Stimulated activated CD4-positive, alpha-beta T cell treated with anti-CD3 and anti-CD28 coated beads, Interleukin-4, amount 100 ng/mL, for 48 hours (primary cell): ENCODE measurements around the gene KIF1C.
"Not testable (repeated sequence)": the region's sequence is repeated elsewhere in the genome, so short reads cannot be mapped to it uniquely, and the experiment has no call there.

Source experiments
- DNase-seq, 2 donors: peaks; one replicate each; pipeline ENCODE4 v3.0.0-alpha.2; 2020; ENCODE audit warnings: low read depth in 2 of 2

KIF1C gene

DNA sequence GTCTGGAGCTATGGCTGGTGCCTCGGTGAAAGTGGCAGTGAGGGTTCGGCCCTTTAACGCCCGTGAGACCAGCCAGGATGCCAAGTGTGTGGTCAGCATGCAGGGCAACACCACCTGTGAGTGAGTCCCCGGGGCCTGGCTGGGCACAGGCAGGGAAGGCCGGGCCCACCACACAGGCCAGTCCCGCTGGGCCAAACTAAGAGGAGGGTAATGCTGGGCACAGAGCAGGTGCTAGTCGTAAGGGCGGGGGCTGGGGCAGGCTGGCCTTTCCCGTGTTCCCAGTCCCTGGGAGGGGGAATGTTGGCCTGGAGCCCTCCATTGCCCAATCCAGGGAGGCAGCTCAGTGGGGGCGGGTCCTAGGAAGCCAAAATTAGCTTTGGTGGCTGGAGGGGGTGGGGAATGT lies 2.5 kb downstream of the KIF1C start:
- no peak for DNase-seq

DNA sequence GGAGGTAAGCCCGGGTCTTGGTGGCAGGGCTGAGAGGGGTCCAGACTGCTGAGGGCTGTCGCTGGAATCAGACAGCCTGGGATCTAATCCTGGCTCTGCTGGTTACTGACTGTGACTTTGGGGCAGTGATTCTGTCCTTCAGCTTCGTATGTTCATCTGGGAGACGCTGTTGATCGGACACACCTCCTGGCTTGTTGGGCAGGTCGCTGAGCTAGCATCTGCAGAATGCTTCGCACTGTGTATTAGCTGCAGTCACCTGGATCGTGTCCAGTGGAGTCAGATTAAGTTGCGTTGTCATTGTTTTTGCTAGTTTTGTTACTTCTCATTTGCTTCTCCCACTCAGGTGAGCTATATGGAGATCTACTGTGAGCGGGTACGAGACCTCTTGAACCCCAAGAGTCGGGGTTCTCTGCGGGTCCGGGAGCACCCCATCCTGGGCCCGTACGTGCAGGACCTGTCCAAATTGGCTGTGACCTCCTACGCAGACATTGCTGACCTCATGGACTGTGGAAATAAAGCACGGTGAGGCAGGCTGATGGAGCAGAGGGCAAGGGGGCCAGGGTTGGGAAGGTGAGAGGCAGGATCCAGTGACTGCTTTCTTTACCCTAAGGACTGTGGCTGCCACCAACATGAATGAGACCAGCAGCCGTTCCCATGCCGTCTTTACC lies 4.5 kb downstream of the KIF1C start:
- DNase-seq, result no peak

DNA sequence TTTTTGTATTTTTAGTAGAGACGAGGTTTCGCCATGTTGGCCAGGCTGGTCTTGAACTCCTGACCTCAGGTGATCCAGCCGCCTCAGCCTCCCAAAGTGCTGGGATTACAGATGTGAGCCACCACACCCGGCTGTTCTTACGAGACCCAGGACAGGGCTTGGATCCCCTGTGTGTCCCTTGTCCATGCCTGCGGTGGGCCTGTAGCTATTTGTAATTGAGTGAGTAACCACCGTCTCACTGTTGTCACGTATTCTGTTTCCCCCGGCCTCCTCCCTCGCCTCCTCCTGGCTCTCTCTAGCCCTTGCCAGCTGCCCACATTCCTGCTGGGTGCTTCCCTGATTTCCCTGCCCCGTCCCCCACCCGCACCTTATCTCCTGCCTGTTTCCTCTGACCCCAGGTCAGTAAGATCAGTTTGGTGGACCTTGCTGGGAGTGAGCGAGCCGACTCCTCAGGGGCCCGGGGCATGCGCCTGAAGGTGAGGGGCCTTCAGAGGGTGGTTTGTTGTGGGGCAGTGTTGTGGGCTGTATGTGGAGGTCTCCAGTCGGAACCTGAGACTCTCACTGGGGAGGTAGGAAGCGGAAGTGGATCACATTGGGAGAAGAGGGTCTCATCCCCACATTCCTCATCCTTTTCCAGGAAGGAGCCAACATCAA lies 5.6 kb downstream of the KIF1C start:
- no peak for DNase-seq

DNA sequence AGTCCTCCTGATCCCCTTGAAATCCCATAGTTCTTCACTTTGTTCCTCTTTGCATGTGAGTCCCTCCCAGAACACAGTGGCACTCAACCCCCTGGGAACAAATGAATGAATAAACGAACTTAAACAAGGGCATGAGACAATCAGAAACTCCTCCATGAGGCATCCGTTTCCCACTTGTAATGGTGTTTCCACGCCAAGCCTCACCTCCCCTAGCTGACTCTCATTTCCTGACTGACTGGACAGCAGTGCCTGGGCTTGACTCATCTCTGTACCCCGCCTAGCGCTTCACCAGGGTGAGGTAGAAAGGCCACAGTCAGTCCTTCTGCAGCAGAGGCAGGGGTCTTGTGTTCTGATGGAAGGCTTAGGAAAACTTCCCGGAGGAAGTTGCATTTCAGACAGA lies 14.2 kb downstream of the KIF1C start:
- peak in 1 of 2 donors; percentile 21 for DNase-seq

DNA sequence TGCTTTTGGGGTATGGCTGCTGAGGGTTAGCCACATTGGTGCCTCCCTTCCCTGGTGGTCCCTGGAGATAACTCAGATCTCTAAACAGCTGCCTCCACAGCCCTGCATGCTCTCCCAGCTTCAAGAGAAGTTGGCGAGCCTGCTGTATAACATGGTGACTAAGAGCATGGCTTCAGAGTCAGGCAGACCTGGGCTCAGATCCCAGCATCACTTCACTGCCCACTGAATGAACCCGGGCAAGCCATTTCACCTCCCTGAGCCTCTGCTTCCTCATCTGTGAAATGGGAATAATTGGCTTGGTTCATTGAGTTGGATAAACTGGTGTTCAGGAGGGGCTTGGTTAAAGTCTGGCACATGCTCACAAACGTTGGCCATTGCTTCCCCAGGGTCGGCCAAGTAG lies 16.6 kb downstream of the KIF1C start:
- no peak for DNase-seq

DNA sequence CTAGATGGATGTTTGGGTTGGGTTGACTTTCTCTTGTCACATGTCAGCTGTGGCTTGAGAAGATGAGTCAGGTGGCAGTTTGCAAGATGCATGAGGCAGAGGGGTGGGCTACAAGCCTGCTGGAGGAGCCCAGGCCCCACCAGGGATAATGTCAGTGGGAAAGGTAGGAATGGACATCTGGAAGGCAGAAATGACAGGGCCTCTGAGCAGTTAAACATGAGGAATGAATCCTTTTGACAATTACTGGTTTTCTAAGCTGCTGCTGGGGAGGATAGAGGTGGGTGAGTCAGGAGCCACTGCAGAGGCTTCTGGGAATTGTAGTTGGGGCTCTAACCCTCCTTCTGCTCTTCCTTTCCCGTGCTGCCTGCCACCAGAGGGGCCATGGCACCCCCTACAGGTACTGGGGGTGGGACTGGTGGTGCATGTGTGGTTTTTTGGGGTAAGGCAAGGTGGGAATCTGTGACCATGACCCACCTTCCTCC lies 21.8 kb downstream of the KIF1C start:
- DNase-seq, result no peak

DNA sequence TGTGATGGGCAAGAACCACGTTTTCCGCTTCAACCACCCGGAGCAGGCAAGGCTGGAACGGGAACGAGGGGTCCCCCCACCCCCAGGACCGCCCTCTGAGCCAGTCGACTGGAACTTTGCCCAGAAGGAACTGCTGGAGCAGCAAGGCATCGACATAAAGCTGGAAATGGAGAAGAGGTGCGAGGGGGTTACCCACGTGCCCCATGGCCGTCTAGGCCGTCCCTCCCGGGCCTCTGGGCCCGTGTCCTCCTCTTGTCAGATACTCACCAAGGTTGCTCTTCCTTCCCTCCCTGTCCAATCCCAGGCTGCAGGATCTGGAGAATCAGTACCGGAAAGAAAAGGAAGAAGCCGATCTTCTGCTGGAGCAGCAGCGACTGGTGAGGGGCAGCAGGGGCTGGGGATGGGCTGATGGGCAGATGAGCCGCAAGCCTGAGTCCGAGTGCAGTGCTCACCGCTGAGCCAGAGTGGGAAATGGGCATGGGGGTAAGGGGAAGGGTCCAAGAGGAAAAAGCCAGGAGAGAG lies 22.8 kb downstream of the KIF1C start:
- DNase-seq, result no peak

DNA sequence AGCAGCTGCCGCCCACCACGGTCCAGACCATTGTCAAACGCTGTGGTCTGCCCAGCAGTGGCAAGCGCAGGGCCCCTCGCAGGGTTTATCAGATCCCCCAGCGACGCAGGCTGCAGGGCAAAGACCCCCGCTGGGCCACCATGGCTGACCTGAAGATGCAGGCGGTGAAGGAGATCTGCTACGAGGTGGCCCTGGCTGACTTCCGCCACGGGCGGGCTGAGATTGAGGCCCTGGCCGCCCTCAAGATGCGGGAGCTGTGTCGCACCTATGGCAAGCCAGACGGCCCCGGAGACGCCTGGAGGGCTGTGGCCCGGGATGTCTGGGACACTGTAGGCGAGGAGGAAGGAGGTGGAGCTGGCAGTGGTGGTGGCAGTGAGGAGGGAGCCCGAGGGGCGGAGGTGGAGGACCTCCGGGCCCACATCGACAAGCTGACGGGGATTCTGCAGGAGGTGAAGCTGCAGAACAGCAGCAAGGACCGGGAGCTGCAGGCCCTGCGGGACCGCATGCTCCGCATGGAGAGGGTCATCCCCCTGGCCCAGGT lies 24.5 kb downstream of the KIF1C start:
- no peak for DNase-seq

DNA sequence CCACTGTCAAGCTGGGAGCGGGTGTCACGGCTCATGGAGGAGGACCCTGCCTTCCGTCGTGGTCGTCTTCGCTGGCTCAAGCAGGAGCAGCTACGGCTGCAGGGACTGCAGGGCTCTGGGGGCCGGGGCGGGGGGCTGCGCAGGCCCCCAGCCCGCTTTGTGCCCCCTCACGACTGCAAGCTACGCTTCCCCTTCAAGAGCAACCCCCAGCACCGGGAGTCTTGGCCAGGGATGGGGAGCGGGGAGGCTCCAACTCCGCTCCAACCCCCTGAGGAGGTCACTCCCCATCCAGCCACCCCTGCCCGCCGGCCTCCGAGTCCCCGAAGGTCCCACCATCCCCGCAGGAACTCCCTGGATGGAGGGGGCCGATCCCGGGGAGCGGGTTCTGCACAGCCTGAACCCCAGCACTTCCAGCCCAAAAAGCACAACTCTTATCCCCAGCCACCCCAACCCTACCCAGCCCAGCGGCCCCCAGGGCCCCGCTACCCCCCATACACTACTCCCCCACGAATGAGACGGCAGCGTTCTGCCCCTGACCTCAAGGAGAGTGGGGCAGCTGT lies 25.9 kb downstream of the KIF1C start:
- DNase-seq, result no peak

DNA sequence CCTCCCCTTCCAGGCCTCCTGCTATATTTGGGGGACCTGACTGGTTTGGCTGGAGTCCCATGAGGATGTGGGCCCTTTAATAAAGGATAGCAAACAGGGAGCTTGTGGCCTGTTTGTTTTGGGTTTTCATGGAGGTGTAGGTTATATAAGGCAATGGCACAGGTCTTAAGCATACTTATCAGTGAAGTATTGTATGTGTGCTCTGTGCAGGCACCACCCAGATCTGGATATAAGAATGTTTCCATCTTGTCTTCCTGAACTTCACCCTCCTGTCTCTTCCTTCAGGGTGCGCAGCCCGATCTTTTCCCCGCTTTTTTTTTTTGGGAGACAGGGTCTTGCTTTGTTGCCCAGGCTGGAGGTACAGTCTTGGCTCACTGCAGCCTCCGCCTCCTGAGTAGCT lies 26.9 kb downstream of the KIF1C start:
- no peak for DNase-seq

DNA sequence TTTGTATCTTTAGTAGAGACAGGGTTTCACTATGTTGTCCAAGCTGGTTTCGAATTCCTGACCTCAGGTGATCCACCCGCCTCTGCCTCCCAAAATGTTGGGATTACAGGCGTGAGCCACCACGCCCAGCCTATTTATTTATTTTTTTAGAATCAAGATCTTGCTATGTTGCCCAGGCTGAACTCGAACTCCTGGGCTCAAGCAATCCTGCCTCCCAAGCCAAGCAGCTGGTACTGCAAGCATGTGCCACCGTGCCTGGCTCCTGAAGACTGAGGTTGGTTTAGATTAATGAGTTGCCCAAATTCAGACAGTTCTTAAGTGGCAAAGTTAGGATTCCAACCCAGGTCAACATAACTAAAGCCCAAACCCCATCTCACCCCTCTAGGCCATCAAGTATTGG lies 29.5 kb downstream of the KIF1C start:
- DNase-seq, result no peak

DNA sequence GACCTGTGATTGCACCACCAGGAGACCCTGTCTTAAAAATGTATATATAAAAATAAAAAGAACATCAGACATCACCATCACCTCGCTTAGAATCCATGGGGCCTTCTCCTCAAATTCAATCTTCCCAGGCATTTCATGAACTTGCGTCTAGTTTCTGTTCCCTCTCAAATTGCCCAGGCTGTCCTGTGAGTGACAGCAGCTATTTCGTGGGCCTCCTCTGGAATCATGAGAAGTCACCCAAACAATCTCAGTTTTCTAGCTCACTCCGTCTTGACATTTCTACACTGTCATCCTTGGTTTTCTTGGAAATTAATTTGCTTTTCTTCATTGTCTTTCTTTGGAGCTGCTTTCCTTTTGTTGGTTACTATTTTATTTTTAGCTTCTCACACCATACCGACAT lies 30.2 kb downstream of the KIF1C start:
- no peak for DNase-seq

DNA sequence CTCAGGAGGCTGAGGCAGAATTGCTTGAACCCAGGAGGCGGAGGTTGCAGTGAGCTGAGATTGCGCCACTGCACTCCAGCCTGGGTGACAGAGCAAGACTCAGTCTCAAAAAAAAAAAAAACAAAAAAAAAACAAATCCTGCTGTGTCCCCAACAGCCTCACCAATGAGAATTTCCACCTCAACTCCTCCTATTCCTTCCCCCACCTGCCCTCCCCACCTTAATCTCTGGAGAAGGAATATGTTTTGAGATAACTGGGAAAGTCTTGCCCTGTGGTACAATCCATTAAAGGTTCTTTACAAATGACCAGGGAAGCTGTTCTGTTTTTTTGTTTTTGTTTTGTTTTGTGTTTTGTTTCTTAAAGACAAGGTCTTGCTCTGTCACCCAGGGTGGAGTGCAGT lies 32.4 kb downstream of the KIF1C start:
- DNase-seq, result not testable (repeated sequence)

DNA sequence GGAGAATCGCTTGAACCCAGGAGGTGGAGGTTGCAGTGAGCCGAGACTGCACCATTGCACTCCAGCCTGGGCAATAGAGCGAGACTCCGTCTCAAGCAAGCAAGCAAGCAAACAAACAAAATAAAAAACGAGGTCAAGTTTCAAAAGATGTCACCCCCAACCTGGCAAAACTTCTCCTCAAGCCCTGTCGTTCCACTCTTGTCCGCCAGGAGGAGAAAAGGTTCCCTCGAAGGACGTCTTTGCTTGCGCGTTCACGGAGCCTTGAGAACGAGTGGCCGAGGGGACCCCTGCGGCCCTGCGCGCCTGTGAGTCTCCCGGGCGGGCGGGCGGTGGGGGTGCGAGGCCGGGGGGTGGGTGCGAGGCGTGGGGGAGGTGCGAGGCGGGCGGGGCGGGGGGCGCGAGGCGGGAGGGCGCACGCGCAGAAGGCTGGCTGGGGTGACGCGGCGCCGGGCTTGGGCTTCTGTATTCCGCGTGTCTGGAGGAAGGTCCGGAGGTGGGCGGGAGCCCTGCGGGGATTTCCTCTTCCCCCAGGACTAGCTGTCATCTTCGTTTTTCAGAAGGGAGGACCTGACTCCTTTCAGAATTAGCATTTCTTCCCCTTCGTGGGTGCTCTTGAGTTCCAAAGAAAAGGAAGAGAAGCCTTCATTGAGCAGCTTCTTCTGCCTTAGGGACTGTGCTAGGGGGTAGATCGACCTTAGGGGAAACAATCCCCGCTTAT lies 33.8 kb downstream of the KIF1C start:
- peak; percentile 80 to 86 for DNase-seq

DNA sequence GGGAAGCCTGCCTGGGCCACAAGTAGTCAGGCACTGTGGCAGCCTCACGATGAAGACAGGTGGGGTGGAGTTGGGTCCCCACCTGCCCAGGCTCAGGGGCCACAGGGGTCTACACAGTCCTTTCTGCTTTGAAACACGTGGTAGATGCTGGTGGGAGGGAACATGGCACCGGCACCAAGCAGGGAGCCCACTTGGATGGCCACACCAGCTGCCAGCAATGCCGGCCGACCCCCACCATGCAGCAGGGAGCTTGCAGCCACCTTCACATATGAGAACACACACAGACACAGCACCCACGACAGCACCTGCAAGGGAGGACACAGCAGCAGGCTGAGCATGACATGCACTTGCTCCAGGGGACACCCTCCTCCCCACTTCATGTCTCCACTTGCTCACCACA lies 35.1 kb downstream of the KIF1C start:
- no peak for DNase-seq

DNA sequence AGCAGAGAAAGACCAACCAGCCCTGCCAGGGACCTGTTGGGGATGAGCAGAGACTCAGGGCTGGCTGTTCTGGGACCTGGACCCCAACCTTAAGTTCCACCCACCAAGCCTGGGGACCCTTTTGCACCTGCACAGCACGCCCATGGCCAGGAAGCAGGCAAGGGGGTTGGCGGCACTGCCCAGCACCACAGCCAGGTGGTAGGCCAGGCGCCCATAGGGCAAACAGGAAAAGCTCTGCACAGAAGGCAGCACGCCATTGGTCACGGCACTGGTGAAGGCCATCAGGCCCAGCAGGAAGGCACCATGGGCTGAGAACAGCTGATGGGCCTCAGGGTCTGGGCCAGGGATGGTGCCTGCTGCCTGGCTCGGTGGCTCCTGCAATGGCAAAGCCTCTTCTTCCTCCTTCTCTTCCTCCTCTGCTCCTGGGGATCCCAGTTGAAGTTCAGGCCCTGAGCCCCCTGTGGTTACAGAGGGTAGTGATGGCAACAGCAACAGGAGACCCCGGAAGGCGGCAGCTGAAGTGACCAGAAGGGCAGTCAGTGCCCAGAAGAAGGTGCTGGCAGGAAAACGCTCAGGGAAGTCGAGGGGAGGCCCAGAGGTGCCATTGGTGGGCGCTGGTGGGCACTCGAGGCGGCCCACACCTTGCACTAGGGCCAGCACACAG lies 35.7 kb downstream of the KIF1C start:
- no peak for DNase-seq

DNA sequence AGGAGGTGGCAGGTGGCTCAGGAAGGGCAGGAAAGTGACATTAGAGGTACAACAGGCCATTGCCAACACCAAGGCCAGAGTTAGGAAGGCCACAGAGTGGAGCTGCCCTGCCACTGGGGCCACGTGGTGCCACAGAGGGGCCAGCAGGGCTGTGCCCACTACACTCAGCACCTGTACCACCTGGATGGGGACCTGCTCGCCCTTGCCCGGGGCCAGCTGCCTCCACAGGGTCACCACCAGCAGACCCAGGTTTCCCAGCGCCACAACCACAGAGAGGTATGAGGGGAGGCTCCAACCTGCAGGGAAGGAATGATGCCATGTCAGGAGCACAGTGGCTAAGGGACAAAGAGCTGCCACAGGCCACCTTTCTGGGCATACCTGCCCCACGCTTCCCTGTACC lies 36.3 kb downstream of the KIF1C start:
- no peak for DNase-seq

DNA sequence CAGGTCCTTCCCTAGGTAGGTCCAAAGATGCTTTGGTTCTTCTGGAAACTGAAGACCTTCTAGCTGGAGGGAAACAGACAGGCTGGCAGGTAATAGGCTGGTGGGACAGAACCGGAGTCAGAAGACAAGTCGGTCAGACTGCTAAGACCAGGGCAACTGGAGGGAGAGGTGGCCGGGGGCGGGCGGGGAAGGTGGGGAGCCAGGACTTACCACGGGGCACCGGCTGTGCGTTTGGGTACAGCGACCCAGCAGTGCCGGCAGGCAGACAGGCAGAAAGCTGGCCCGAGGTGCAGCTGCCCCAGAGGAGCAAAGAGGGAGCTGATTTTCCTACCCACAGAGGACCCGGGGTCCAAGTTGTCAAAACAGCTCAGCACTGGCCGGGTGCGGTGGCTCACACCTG lies 36.9 kb downstream of the KIF1C start:
- DNase-seq, result no peak

DNA sequence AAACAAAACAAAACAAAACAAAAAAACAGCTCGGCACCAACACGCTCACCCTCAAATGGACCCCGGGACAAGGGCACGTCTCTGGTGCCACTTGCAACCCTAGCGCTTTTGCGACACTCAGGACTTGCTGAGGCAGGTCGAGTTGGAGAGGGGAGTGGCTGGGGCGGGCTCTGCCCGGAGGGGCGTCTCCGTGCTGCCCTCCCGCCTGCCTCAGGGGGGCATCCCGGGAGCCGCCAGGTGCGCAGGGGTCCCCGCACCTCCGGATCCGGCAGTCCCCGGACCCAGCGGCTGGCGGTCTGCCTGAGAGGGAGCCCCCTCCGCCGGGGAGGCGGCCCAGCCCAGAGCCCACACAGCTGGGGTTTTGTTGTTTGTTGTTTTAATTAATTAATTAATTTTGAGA lies 37.6 kb downstream of the KIF1C start, which contains the start of gene SLC52A1:
TSS of gene SLC52A1 (minus strand) at position 112 of the 400 bp plus-strand sequence. CDS start 820 bp downstream, outside the sequence.
- DNase-seq, result no peak

DNA sequence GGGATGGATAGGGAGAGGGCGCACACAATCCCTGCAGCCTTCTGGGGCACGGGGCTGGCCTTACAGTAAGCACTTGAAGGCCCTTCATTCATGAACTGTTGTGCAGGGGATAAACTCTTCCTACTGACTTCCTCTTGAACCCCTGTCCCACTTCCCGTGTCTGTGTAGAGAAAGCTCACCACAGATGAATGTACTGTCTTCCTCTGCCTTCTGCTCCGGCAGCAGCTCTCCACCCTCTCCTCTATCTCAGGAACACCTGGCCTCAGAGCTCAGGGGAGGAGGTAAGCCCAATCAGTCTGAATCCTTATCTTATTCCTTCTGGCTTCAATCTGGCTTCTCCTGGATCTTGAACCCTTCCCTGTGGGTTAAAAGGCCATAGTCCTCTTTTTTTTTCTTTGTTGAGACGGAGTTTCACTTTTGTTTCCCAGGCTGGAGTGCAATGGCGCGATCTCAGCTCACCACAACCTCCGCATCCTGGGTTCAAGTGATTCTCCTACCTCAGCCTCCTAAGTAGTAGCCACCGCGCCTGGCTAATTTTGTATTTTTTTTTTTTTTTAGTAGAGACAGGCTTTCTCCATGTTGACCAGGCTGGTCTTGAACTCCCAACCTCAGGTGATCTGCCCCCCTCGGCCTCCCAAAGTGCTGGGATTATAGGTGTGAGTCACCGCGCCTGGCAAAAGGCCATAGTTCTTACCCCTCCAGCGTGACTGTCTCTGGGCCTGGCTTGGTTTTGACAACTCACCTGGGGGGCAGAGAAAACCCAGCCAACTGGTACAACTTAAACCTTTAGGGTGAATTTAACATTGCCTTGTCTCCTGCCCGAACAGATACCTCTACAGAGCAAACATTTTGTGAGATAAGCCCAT lies 44.6 kb downstream of the KIF1C start:
- no peak for DNase-seq

DNA sequence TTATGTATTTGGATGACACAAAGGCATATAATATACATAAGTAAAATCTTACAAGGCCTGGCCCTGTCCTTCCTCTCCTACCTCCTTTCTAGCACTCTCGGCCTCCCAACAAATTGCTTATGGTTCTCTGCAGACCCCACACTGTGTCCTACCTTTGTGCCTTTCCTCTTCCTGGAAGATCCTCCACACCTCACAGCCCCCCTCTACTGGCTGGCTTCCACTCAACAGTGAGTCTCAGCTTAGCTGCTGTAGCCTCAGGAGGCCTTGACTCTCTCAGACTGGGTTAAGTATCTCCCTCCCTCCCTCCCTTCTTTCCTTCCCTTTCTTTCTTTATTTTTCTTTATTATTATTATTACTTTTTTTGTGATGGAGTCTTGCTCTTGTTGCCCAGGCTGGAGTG lies 45.8 kb downstream of the KIF1C start:
- DNase-seq, result no peak
